Heart left ventricle (tissue), 16 donors: Measurements from ENCODE around the gene GSTM4. TPM values are rescaled to one million over a fixed set of nuclear protein-coding genes. Genes with fewer than 3 reads are reported as not detected.
"Not testable (repeated sequence)": the region's sequence is repeated elsewhere in the genome, so short reads cannot be mapped to it uniquely, and the experiment has no call there.

Experiments
- ATAC-seq, 4 donors: fragments of 200-7000 bp; cut with Tn5 transposase; one replicate each; pipeline ENCODE4 v1.9.1; 2020 to 2022; ENCODE audit warnings: moderate library complexity in 4 of 4, mild to moderate bottlenecking in 3 of 4, moderate number of reproducible peaks in 1 of 4
- DNase-seq, 5 donors: peaks; one replicate each; pipeline ENCODE4 v3.0.0-alpha.2; 2020
- H3K27ac ChIP-seq, 12 donors: fragments of 200-600 bp; sonication (generic) in 4 of 12; one replicate each; pipeline versions ENCODE4 v1.5.0 to v1.8.0; 2016 to 2022; ENCODE audit warnings: mild to moderate bottlenecking in 2 of 12
- H3K27me3 ChIP-seq, 9 donors: fragments of 200-600 bp; sonication (generic) in 2 of 9; one replicate each; pipeline versions ENCODE4 v1.5.1 to v1.8.0; 2016 to 2022; ENCODE audit warnings: mild to moderate bottlenecking in 3 of 9
- H3K36me3 ChIP-seq, 9 donors: fragments of 200-600 bp; sonication (generic) in 2 of 9; one replicate each; pipeline versions ENCODE4 v1.5.0 to v1.8.0; 2018 to 2022; ENCODE audit warnings: mild to moderate bottlenecking in 2 of 9
- H3K4me1 ChIP-seq, 12 donors: fragments of 200-600 bp; sonication (generic) in 4 of 12; one replicate each; pipeline versions ENCODE4 v1.5.0 to v1.8.0; 2016 to 2022; ENCODE audit warnings: mild to moderate bottlenecking in 3 of 12
- H3K4me3 ChIP-seq, 12 donors: fragments of 200-600 bp; sonication (generic) in 4 of 12; one replicate each; pipeline versions ENCODE4 v1.5.0 to v1.8.0; 2017 to 2022; ENCODE audit warnings: mild to moderate bottlenecking in 9 of 12, moderate library complexity in 4 of 12
- H3K9me3 ChIP-seq, 12 donors: fragments of 200-600 bp; sonication (generic) in 4 of 12; one replicate each; pipeline versions ENCODE4 v1.5.0 to v1.8.0; 2016 to 2022; ENCODE audit warnings: mild to moderate bottlenecking in 1 of 12
- POLR2A ChIP-seq, 2 donors: fragments of 450-650 bp; IDR thresholded peaks; one replicate each; pipeline ENCODE4 v1.6.1; 2017; ENCODE audit warnings: antibody characterized with exemption in 2 of 2, mild to moderate bottlenecking in 2 of 2, moderate library complexity in 2 of 2
- WGBS, 4 donors: extraction: QIAGEN DNeasy Blood & Tissue Kit in 2 of 4; methylation state at CpG; one replicate each; pipeline versions ENCODE4 v1.1.5 to v1.1.7; 2013 to 2018; 5-methylcytosine and 5-hydroxymethylcytosine counted together
- intact Hi-C, 10 donors: fragments of 100-400 bp; cut with DNase I; formaldehyde crosslinking; loops; one replicate each; pipeline versions ENCODE4 v1.11.1 to v1.14.2; 2022
- polyA plus RNA-seq, 2 donors: library from polyadenylated mRNA; stranded (reverse); fragments of 200-250 nt; gene quantifications; one replicate each; pipeline ENCODE4 v1.2.3, GENCODE V29; 2013
- total RNA-seq, 9 donors: library from RNA; depleted of rRNA in 2 of 9; stranded (reverse); fragments of >200 nt in 2 of 9; fragmentation: NEBNext Ultra II Directional in 3 of 9; extraction: Animal tissue kit (Norgen Biotek cat#: 25700) in 3 of 9; gene quantifications; one replicate each; pipeline versions ENCODE4 v1.1.0 to v1.2.4, GENCODE V29; 2016 to 2023
- TF ChIP-seq, protein P1 (sequence below), 12 donors: fragments of 200-600 bp; sonication (generic) in 4 of 12; IDR thresholded peaks; one replicate each; pipeline versions ENCODE4 v1.5.0 to v1.8.0; 2018 to 2022; ENCODE audit warnings: antibody characterized with exemption in 12 of 12, mild to moderate bottlenecking in 5 of 12
- donor health status: ischemic (EF 13 %, LVEDD 7.1; RV severe dilation, severe dysfunction).
- donor health status: healthy with polysubstance abuse.
- donor health status: DM: no; HTN: yes; CAD: no.
- donor health status: DM: no; HTN: no; CAD: no.
- donor health status: ischemic (EF 25% LVEDD 6.9; RV normal size, moderate dysfunction).
- donor health status: ischemic (EF 25% LVEDD 5.7; RV mildly dilated, moderate dysfunction).
- donor health status: healthy.
- donor health status: DM: yes; HTN: yes; CAD: no.
- donor health status: ischemic (EF 35%, LVEDD 5.7; RV mildly dilated, moderate dysfunction).
- donor health status: nonischemic (EF 11% LVEDD 7.7; RV severe dilation, severe dysfunction).
- donor health status: DM: yes; HTN: yes; CAD: no.
- donor health status: PGD.
- donor health status: ischemic (EF 29% LVEDD 5.4; RV normal size, mild dysfunction).
- donor health status: nonischemic (EF 23%, LVEDD 6.1; RV moderate dilation, normal function).

Gene GSTM4
- total and polyA plus RNA-seq, 11 donors = 21.7 to 48.4 (median 42.1) TPM

GRCh38 chr1:109677459-109677858, 21.6 kb downstream of the GSTM4 start:
- WGBS, 4 donors = 50 to 60% (median 57%) methylated on average over 3 of the region's 3 CpGs
- Histone ChIP-seq H3K27ac (no peak overlapping the region), H3K27me3 (no peaks in the 10 kb centered on the region), H3K4me3 (no peak overlapping the region), H3K9me3 (no peaks in the 10 kb centered on the region), H3K36me3 (peaks cover 0 to 9% (median 0%) of the 10 kb centered on the region in 9 donors), H3K4me1 (no peaks in the 10 kb centered on the region)
- TF ChIP-seq, protein P1, sequence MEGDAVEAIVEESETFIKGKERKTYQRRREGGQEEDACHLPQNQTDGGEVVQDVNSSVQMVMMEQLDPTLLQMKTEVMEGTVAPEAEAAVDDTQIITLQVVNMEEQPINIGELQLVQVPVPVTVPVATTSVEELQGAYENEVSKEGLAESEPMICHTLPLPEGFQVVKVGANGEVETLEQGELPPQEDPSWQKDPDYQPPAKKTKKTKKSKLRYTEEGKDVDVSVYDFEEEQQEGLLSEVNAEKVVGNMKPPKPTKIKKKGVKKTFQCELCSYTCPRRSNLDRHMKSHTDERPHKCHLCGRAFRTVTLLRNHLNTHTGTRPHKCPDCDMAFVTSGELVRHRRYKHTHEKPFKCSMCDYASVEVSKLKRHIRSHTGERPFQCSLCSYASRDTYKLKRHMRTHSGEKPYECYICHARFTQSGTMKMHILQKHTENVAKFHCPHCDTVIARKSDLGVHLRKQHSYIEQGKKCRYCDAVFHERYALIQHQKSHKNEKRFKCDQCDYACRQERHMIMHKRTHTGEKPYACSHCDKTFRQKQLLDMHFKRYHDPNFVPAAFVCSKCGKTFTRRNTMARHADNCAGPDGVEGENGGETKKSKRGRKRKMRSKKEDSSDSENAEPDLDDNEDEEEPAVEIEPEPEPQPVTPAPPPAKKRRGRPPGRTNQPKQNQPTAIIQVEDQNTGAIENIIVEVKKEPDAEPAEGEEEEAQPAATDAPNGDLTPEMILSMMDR (IDR thresholded peaks at IDR 0.05) = no peak
- no peak for TF ChIP-seq POLR2A (IDR thresholded peaks at IDR 0.05)
- DNase-seq (no peak), ATAC-seq (no peak)
- intact Hi-C loops = loop anchor here in 1 of 10 donors (10.0 kb wide), 1 partner anchor 47 kb away; no protein-coding TSS in a partner anchor

DNA sequence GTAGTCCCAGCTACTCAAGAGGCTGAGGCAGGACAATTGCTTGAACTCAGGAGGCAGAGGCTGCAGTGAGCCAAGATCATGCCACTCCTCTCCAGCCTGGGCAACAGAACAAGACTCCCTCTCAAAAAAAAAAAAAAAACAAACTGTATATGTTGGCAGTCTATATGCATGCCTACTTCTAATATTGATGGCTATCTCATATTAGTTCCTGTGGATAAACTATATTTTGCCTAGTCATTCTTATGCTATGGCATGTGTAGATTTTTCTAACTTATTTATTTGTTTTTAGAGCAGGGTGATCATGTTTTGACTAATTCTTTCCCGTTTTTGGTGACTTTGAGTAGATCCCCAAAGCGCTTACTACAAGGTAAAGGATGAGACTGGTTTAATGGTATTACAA, 22.7 kb downstream of the GSTM4 start:
- not testable (repeated sequence) for H3K9me3 ChIP-seq, H3K4me1 ChIP-seq, DNase-seq, H3K27ac ChIP-seq, H3K27me3 ChIP-seq, H3K4me3 ChIP-seq, ATAC-seq, H3K36me3 ChIP-seq
- intact Hi-C loops = loop anchor here in 1 of 10 donors (10.0 kb wide), 1 partner anchor 46 kb away; no protein-coding TSS in a partner anchor
- WGBS, 4 donors = 85 to 91% (median 88%) methylated on average over 2 of the region's 2 CpGs

DNA sequence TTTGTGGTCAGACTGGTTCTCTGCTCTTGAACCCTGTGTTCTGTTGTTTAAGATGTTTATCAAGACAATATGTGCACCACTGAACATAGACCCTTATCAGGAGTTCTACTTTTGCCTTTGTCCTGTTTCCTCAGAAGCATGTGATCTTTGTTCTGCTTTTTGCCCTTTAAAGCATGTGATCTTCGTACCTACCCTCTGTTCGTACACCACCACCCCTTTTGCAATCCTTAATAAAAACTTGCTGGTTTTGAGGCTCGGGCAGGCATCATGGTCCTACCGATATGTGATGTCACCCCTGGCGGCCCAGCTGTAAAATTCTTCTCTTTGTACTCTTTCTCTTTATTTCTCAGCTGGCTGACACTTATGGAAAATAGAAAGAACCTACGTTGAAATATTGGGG, 28.9 kb downstream of the GSTM4 start:
- not testable (repeated sequence) for H3K4me3 ChIP-seq, H3K27me3 ChIP-seq, DNase-seq, H3K27ac ChIP-seq, H3K36me3 ChIP-seq, H3K9me3 ChIP-seq, ATAC-seq
- 91 to 94% methylated on average over 6 of the region's 6 CpGs; no CpG with 5 or more reads in 2 of the 4 donors for WGBS, 4 donors
- H3K4me1 ChIP-seq = peaks cover 0 to 10% (median 0%) of the 10 kb centered on the region in 12 donors
- intact Hi-C loops = loop anchor here in 4 of 10 donors (5.0 kb wide), 2 partner anchors 32 to 42 kb away; no protein-coding TSS in a partner anchor

DNA sequence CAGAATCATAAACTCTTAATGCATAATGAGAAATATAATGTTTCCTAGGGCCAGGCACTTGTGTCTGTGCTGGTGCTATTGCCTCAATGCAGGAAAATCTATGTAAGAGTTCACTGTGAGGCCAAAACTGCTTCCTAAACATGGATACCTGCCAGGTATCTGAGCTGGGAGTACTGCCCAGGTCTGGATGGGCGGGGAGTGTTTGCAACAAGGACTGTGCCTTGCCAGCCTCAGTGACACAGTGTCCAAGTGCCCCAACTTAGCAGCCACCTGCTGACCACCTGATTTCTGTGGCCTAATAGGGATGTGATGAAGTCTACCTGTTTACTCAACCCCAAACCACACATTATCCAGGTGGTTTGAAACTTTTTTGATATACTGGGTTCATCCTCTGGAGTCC, 29.5 kb downstream of the GSTM4 start:
- not testable (repeated sequence) for ATAC-seq, H3K9me3 ChIP-seq, H3K27me3 ChIP-seq, H3K4me3 ChIP-seq, H3K36me3 ChIP-seq, H3K27ac ChIP-seq, DNase-seq
- H3K4me1 ChIP-seq = peaks cover 0 to 10% (median 0%) of the 10 kb centered on the region in 12 donors
- 82% methylated on average over 1 of the region's 1 CpG; no CpG with 5 or more reads in 3 of the 4 donors for WGBS, 4 donors
- intact Hi-C loops = loop anchor here in 4 of 10 donors (5.0 kb wide), 2 partner anchors 33 to 43 kb away; no protein-coding TSS in a partner anchor

DNA sequence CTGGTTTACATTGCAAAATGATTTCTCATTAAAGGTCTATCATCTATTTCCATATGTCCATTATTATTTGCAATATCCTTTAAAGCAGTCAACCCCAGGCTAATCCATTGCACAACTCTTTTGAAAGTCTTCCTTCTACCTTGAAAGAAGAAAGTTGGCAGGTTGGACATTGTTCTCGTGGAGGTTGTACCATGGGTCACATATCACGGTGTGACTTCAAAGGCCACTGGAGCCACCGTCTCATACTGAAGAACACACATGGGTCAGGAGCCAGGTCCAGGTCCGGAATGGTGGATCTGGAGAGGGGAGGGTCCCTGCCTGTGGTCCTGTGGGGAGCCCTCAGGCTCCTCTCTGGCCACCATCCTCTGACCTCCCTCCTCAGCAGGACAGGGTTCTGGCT, 30.0 kb downstream of the GSTM4 start:
- not testable (repeated sequence) for ATAC-seq, H3K36me3 ChIP-seq, H3K27me3 ChIP-seq, DNase-seq, H3K4me3 ChIP-seq, H3K9me3 ChIP-seq, H3K27ac ChIP-seq
- H3K4me1 ChIP-seq = peaks cover 0 to 10% (median 0%) of the 10 kb centered on the region in 12 donors
- 94 to 100% methylated on average over 4 of the region's 4 CpGs; no CpG with 5 or more reads in 2 of the 4 donors for WGBS, 4 donors
- intact Hi-C loops = loop anchor here in 4 of 10 donors (5.0 kb wide), 2 partner anchors 34 to 44 kb away; no protein-coding TSS in a partner anchor

GRCh38 chr1:109687109-109687508, 31.2 kb downstream of the GSTM4 start:
- peak in 2 of 4 donors; percentile 12 to 23 for ATAC-seq
- not testable (repeated sequence) for H3K27me3 ChIP-seq, H3K36me3 ChIP-seq, DNase-seq, H3K9me3 ChIP-seq
- WGBS, 4 donors = 22 to 60% (median 53%) methylated on average over 3 to 11 of the region's 11 CpGs; no CpG with 5 or more reads in 1 of the 4 donors
- intact Hi-C loops = loop anchor here in 4 of 10 donors (5.0 kb wide), 2 partner anchors 35 to 45 kb away; no protein-coding TSS in a partner anchor
- H3K4me3 ChIP-seq = peak overlapping the region in 5 of 12 donors; percentile 53 to 78 (median 64)
- H3K4me1 ChIP-seq = peaks cover 0 to 16% (median 0%) of the 10 kb centered on the region in 12 donors
- peak overlapping the region in 5 of 12 donors; percentile 72 to 88 (median 85) for H3K27ac ChIP-seq
